H1 (cell line): ENCODE measurements around the gene SLC18A3. TPM values are rescaled to one million over a fixed set of nuclear protein-coding genes. Genes with fewer than 3 reads are reported as not detected.

Experiments used
- CTCF ChIA-PET: fragments of 300-600 bp; sonication (Branson Sonifier 250); formaldehyde crosslinking; loops from one replicate; lab custom pipeline; 2021; ENCODE audit not compliant: partially characterized antibody; lab: Charles Lee
- POLR2A ChIA-PET: fragments of 300-600 bp; sonication (Branson Sonifier 250); formaldehyde crosslinking; loops from one replicate; lab custom pipeline; 2021; ENCODE audit warnings: inconsistent platforms; ENCODE audit not compliant: partially characterized antibody; lab: Charles Lee
- DNase-seq, 2 experiments: peaks; one replicate each; pipeline versions ENCODE4 v3.0.0 to v3.0.0-alpha.2; 2010 to 2022; ENCODE audit warnings: low spot score in 2 of 2, low read depth in 1 of 2, mixed read lengths in 1 of 2
- FAIRE-seq: peaks from 2 replicates; lab custom pipeline; 2011; peaks lifted over from hg19 to GRCh38; lab: Jason Lieb, UNC
- H2AFZ ChIP-seq: 2 replicates; pipeline ENCODE4 v1.8.1; 2012; ENCODE audit warnings: low read length, inconsistent platforms
- H2AK5ac ChIP-seq: 2 replicates; pipeline ENCODE4 v1.6.1; 2013; ENCODE audit warnings: low read depth, low read length
- H2BK120ac ChIP-seq: replicated peaks from 2 replicates; pipeline ENCODE3; 2013; ENCODE audit warnings: low read depth, low read length, inconsistent platforms
- H2BK12ac ChIP-seq: 2 replicates; pipeline ENCODE4 v1.6.1; 2013; ENCODE audit warnings: low read depth, low read length
- H2BK15ac ChIP-seq: 2 replicates; pipeline ENCODE4 v1.6.1; 2013; ENCODE audit warnings: low read length
- H2BK20ac ChIP-seq: 2 replicates; pipeline ENCODE4 v1.6.1; 2013; ENCODE audit warnings: low read length
- H2BK5ac ChIP-seq: 2 replicates; pipeline ENCODE4 v1.6.1; 2013; ENCODE audit warnings: low read depth, low read length
- H3K14ac ChIP-seq: 2 replicates; pipeline ENCODE4 v1.6.1; 2013; ENCODE audit warnings: inconsistent platforms; ENCODE audit not compliant: insufficient read length
- H3K18ac ChIP-seq: 2 replicates; pipeline ENCODE4 v1.6.1; 2013; ENCODE audit warnings: low read length; ENCODE audit errors: extremely low read depth
- H3K23ac ChIP-seq: 2 replicates; pipeline ENCODE4 v1.6.1; 2013; ENCODE audit warnings: inconsistent platforms; ENCODE audit not compliant: insufficient read length
- H3K23me2 ChIP-seq: 2 replicates; pipeline ENCODE4 v1.6.1; 2013; ENCODE audit warnings: low read depth, low read length
- H3K27ac ChIP-seq: 2 replicates; pipeline ENCODE4 v1.6.1; 2011; ENCODE audit warnings: low read depth, low read length, inconsistent platforms
- H3K27me3 ChIP-seq, 4 experiments: replicated peaks in 1 of 4; 1 replicate in 1 of 4; 2 replicates in 3 of 4; pipeline versions ENCODE4 v1.6.1 to v1.8.1; 2011 to 2013; ENCODE audit warnings: low read length in 3 of 4, mild to moderate bottlenecking in 3 of 4, inconsistent platforms in 2 of 4, mixed read lengths in 2 of 4, moderate library complexity in 1 of 4; ENCODE audit not compliant: control insufficient read depth in 3 of 4, insufficient read depth in 3 of 4; ENCODE audit errors: extremely low read depth in 1 of 4
- H3K36me3 ChIP-seq, 4 experiments: 2 replicates each; pipeline versions ENCODE4 v1.6.1 to v1.8.1; 2011 to 2013; ENCODE audit warnings: mild to moderate bottlenecking in 4 of 4, low read length in 3 of 4, moderate library complexity in 2 of 4, control low read depth in 1 of 4, inconsistent platforms in 1 of 4; ENCODE audit not compliant: insufficient read depth in 4 of 4, control insufficient read depth in 2 of 4
- H3K4ac ChIP-seq: replicated peaks from 2 replicates; pipeline ENCODE3; 2013; ENCODE audit warnings: low read length, low read depth, mixed read lengths, inconsistent platforms; ENCODE audit not compliant: insufficient read length
- H3K4me1 ChIP-seq, 4 experiments: replicated peaks in 1 of 4; 1 replicate in 1 of 4; 2 replicates in 3 of 4; pipeline versions ENCODE4 v1.6.1 to v1.8.1; 2011 to 2013; ENCODE audit warnings: low read length in 3 of 4, inconsistent platforms in 2 of 4, mixed read lengths in 1 of 4; ENCODE audit not compliant: insufficient read depth in 4 of 4, control insufficient read depth in 3 of 4
- H3K4me2 ChIP-seq, 2 experiments: 2 replicates each; pipeline versions ENCODE4 v1.6.1 to v1.8.1; 2011 to 2013; ENCODE audit warnings: low read depth in 2 of 2, low read length in 2 of 2, control low read depth in 1 of 2, inconsistent platforms in 1 of 2, mild to moderate bottlenecking in 1 of 2; ENCODE audit not compliant: insufficient read depth in 1 of 2
- H3K4me3 ChIP-seq, 4 experiments: fragments of 200-600, 300-600 bp in 1 of 4; sonication (generic), shearing (Covaris generic), sonication (Bioruptor Twin) in 1 of 4; 2 replicates each; pipeline versions ENCODE4 v1.5.1 to v1.8.1; 2011 to 2016; ENCODE audit warnings: low read length in 4 of 4, low read depth in 3 of 4, control low read depth in 2 of 4, inconsistent platforms in 2 of 4, mild to moderate bottlenecking in 2 of 4, mixed read lengths in 1 of 4, moderate library complexity in 1 of 4; ENCODE audit not compliant: insufficient read depth in 2 of 4; ENCODE audit errors: extremely low read depth in 1 of 4
- H3K56ac ChIP-seq: replicated peaks from 2 replicates; pipeline ENCODE3; 2013; ENCODE audit warnings: low read depth, mild to moderate bottlenecking, mixed read lengths, low read length, inconsistent platforms; ENCODE audit not compliant: insufficient read length
- H3K79me1 ChIP-seq: 2 replicates; pipeline ENCODE4 v1.6.1; 2013; ENCODE audit warnings: low read depth, low read length, control low read depth
- H3K79me2 ChIP-seq, 2 experiments: 2 replicates each; pipeline versions ENCODE4 v1.6.1 to v1.8.1; 2012 to 2013; ENCODE audit warnings: low read length in 2 of 2, mild to moderate bottlenecking in 2 of 2, inconsistent platforms in 1 of 2; ENCODE audit not compliant: insufficient read depth in 2 of 2, control insufficient read depth in 1 of 2
- H3K9ac ChIP-seq, 4 experiments: replicated peaks in 1 of 4; 1 replicate in 1 of 4; 2 replicates in 3 of 4; pipeline versions ENCODE4 v1.6.1 to v1.8.1; 2011 to 2013; ENCODE audit warnings: low read depth in 3 of 4, low read length in 3 of 4, control low read depth in 2 of 4, mild to moderate bottlenecking in 2 of 4, moderate library complexity in 2 of 4, inconsistent platforms in 1 of 4; ENCODE audit errors: extremely low read depth in 1 of 4
- H3K9me3 ChIP-seq, 2 experiments: 2 replicates each; pipeline versions ENCODE4 v1.6.1 to v1.8.1; 2012 to 2013; ENCODE audit warnings: mild to moderate bottlenecking in 2 of 2, moderate library complexity in 2 of 2, control low read depth in 1 of 2, inconsistent platforms in 1 of 2, low read depth in 1 of 2, low read length in 1 of 2, mixed read lengths in 1 of 2; ENCODE audit not compliant: insufficient read depth in 2 of 2
- H4K20me1 ChIP-seq, 2 experiments: replicated peaks in 1 of 2; 2 replicates each; pipeline versions ENCODE3 to v1.8.1; 2011 to 2013; ENCODE audit warnings: inconsistent platforms in 2 of 2, low read length in 2 of 2, mild to moderate bottlenecking in 1 of 2; ENCODE audit not compliant: insufficient read depth in 2 of 2, control insufficient read depth in 1 of 2
- H4K5ac ChIP-seq: 2 replicates; pipeline ENCODE4 v1.6.1; 2013; ENCODE audit warnings: low read length, low read depth, mixed read lengths, inconsistent platforms; ENCODE audit not compliant: insufficient read length
- H4K8ac ChIP-seq: 2 replicates; pipeline ENCODE4 v1.8.0; 2013; ENCODE audit warnings: mild to moderate bottlenecking, moderate library complexity, low read length, inconsistent platforms; ENCODE audit not compliant: insufficient read depth; ENCODE audit errors: extremely low read depth
- H4K91ac ChIP-seq: replicated peaks from 2 replicates; pipeline ENCODE3; 2013; ENCODE audit warnings: low read length, mixed read lengths, inconsistent platforms; ENCODE audit not compliant: insufficient read length
- CTBP2 ChIP-seq: IDR thresholded peaks from 2 replicates; pipeline ENCODE4 v1.7.0; 2011; ENCODE audit warnings: borderline replicate concordance, mild to moderate bottlenecking, moderate library complexity, mixed read lengths, low read length; ENCODE audit not compliant: insufficient read depth, insufficient read length
- EZH2 ChIP-seq: fragments of 200-600 bp; sonication (generic); IDR thresholded peaks from 2 replicates; pipeline ENCODE4 v1.7.1; 2012; ENCODE audit warnings: low read depth, mild to moderate bottlenecking, moderate library complexity, low read length, inconsistent platforms; ENCODE audit not compliant: severe bottlenecking
- POU5F1 ChIP-seq: IDR thresholded peaks from 2 replicates; pipeline ENCODE4 v1.6.1; 2011; ENCODE audit warnings: low read depth, mild to moderate bottlenecking, low read length, moderate library complexity
- SIX5 ChIP-seq: IDR thresholded peaks from 2 replicates; pipeline ENCODE4 v1.6.1; 2011; ENCODE audit warnings: mild to moderate bottlenecking, low read depth, low read length
- SRF ChIP-seq: IDR thresholded peaks from 2 replicates; pipeline ENCODE4 v1.6.1; 2011; ENCODE audit warnings: mild to moderate bottlenecking, low read depth, low read length, moderate library complexity
- WGBS, 2 experiments: shearing (Covaris generic) in 1 of 2; methylation state at CpG; one replicate each; pipeline versions ENCODE4 v1.1.6 to v1.1.7; 2013 to 2015; ENCODE audit warnings: low lambda C conversion rate in 2 of 2, mixed read lengths in 2 of 2, inconsistent platforms in 1 of 2, low coverage in 1 of 2, missing lambda C conversion rate in 1 of 2; ENCODE audit not compliant: insufficient replicate concordance in 2 of 2, insufficient coverage in 1 of 2, insufficient read length in 1 of 2; ENCODE audit errors: extremely low coverage in 1 of 2, missing lambda C conversion rate in 1 of 2; 5-methylcytosine and 5-hydroxymethylcytosine counted together
- polyA plus RNA-seq, 7 experiments: library from polyadenylated mRNA; depleted of rRNA in 3 of 7; stranded (reverse) in 5 of 7; unstranded in 2 of 7; fragments of >200 nt in 5 of 7; fragments of 200-250 nt in 2 of 7; gene quantifications; 1 replicate in 5 of 7; 2 replicates in 1 of 7; 4 replicates in 1 of 7; pipeline versions ENCODE4 v1.2.1 to v1.2.3, GENCODE V29; 2011 to 2013; ENCODE audit warnings: missing spikeins in 2 of 7, mixed read lengths in 2 of 7
- total RNA-seq: library from RNA; stranded (reverse); fragmentation: NEBNext Ultra II Directional; extraction: Animal tissue kit (Norgen Biotek cat#: 25700); gene quantifications from 2 replicates; pipeline ENCODE4 v1.2.1, GENCODE V29; 2021

SLC18A3 gene
- total and polyA plus RNA-seq, 2 of the 8 experiments (the other 6 are each of a cell fraction or from before 2014, with no cell fraction given), result 0.17 TPM; not detected in 1

DNA sequence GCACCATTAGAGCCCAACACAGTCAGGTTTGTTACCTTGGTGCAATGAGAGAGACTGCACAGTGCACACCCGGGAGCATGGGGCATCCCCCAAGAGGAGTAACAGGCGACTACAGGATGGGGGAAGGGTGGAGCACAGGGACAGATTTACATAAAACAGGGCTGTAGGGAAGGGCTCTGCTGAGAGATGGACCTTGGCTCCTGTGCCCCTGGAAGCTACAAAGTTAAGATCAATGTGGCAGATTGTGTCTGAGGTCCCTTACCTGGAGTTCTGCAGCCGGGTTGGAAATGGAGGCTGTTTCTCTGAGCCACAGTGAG lies 13.7 kb upstream of the SLC18A3 start:
- no peak for FAIRE-seq

More for the DNA sequence above, 13.7 kb upstream of the SLC18A3 start:
- no peaks in the 10 kb centered on the region for H3K79me2 ChIP-seq
- no peak overlapping the region; the same call in 1 of the 2 replicates for H4K8ac ChIP-seq
- no peak overlapping the region for H3K9ac ChIP-seq
- H3K79me1 ChIP-seq, result no peaks in the 10 kb centered on the region
- no peak overlapping the region for H2BK5ac ChIP-seq
- H2AFZ ChIP-seq, result no peak overlapping the region
- peaks cover 0 to 7% (median 1%) of the 10 kb centered on the region in 4 experiments; a peak in 3 of 7 replicates for H3K27me3 ChIP-seq
- no peak overlapping the region for H4K5ac ChIP-seq
- H2BK20ac ChIP-seq, result no peak overlapping the region
- H3K4me2 ChIP-seq, result peak overlapping the region in 1 of 2 experiments; percentile 12; a peak in 1 of 4 replicates
- no peak overlapping the region for H3K14ac ChIP-seq
- DNase-seq, result peak in 1 of 2 experiments; percentile 43
- no peak overlapping the region for H4K91ac ChIP-seq
- H3K27ac ChIP-seq, result no peak overlapping the region
- no peak overlapping the region for H2BK120ac ChIP-seq
- no peak overlapping the region for H3K23ac ChIP-seq
- H3K18ac ChIP-seq, result no peak overlapping the region
- no peak overlapping the region for H3K56ac ChIP-seq
- ChIA-PET CTCF (interaction anchor here (0.9 to 4.6 kb wide), 11 partner anchors 9 to 185 kb away, joined by 3 to 36 read pairs (median 5); no protein-coding TSS in a partner anchor), POLR2A (interaction anchor here (1.2 to 1.3 kb wide), 2 partner anchors 9 to 94 kb away, joined by 3 to 5 read pairs; no protein-coding TSS in a partner anchor)
- H3K4me1 ChIP-seq, result peaks cover 0 to 4% (median under 1%) of the 10 kb centered on the region in 4 experiments; a peak in 2 of 7 replicates
- no peak overlapping the region for H3K4ac ChIP-seq
- H4K20me1 ChIP-seq, result peaks cover 0 to 2% of the 10 kb centered on the region in 2 experiments
- H3K9me3 ChIP-seq, result no peaks in the 10 kb centered on the region
- no peaks in the 10 kb centered on the region for H3K23me2 ChIP-seq
- H2BK15ac ChIP-seq, result no peak overlapping the region
- no peak overlapping the region for H3K4me3 ChIP-seq
- no peaks in the 10 kb centered on the region for H3K36me3 ChIP-seq
- TF ChIP-seq POU5F1 (no peak), SRF (no peak), CTBP2 (no peak), EZH2 (peak; percentile 12), SIX5 (no peak)
- TF ChIP-seq, all 59 proteins: peak for 1
- Histone ChIP-seq H2BK12ac (no peak overlapping the region), H2AK5ac (no peak overlapping the region)
- 65% methylated on average over 3 of the region's 3 CpGs; no CpG with 5 or more reads in 1 of the 2 experiments for WGBS, 2 experiments
